ENCODE data around the gene HPSE2.

Gene HPSE2

GRCh38 chr10:98620503-98620902 is 615.1 kb downstream of the HPSE2 start:
- no peak for DNase-seq (ENCODE audit: low spot score)

DNA sequence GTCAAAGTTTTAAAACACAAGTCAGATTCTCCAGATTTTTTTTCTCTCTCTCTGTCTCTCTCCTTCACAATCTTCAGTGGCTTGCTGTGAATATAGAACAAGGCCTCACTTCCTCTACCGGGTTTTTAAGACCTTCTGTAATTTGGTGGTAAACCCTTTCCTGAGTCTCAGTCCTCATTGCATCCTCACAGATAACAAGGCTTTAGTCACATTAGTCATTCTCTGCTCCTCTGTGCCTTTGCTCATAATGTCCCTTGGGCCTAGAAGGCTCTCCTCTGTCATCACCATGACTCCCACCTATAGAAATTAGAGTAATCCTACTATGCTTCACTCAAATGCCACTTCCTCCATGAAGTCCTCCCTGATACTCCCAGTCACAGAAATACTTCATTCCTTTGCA is 616.2 kb downstream of the HPSE2 start:
- no peak for DNase-seq (ENCODE audit: low spot score)

DNA sequence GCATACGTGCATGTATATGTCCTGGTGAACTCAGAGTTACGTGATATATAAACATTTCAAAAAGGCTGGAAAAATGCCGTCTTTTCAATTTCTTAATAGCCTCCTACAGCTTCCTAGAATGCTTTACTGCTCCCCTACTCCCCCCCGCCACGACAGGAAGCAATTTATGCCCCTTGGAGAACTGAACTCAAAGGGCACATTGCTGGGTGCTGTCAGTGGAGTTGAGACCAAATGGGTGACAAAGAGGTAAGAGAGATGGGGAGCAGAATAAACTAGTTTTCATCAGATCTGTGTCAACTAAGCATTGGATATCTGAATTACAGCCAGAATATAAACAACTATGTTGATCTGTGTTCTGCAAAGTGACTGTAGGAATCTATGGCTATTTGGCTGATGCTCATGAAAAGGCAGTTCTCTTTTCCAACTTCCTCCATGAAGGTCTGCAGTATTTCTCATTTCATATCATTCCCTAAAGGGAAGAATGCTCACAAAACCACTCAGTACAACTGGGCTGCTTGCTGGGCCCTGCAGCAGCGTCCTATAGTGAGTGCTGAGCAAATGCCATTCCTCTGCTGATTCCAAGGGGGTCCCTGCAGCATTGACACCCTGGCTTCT is 617.6 kb downstream of the HPSE2 start:
- DNase-seq (ENCODE audit: low spot score), result no peak

GRCh38 chr10:98613446-98613845 is 622.2 kb downstream of the HPSE2 start:
- DNase-seq (ENCODE audit: low spot score), result no peak

- DNase-seq (ENCODE audit: low spot score), result peak; percentile 2
These were observed 624.2 kb downstream of the HPSE2 start for GRCh38 chr10:98611436-98611835.

GRCh38 chr10:98610836-98611235 is 624.8 kb downstream of the HPSE2 start:
- DNase-seq (ENCODE audit: low spot score), result no peak

GRCh38 chr10:98610301-98610700 is 625.4 kb downstream of the HPSE2 start:
- DNase-seq (ENCODE audit: low spot score), result no peak

- DNase-seq (ENCODE audit: low spot score), result no peak
These were observed 626.4 kb downstream of the HPSE2 start for GRCh38 chr10:98609265-98609664.

- no peak for DNase-seq (ENCODE audit: low spot score)
These were observed 627.2 kb downstream of the HPSE2 start for GRCh38 chr10:98608411-98608810.

GRCh38 chr10:98602224-98602623 is 633.4 kb downstream of the HPSE2 start:
- no peak for DNase-seq (ENCODE audit: low spot score)

- DNase-seq (ENCODE audit: low spot score), result no peak
These were observed 636.5 kb downstream of the HPSE2 start for GRCh38 chr10:98599032-98599610.

DNA sequence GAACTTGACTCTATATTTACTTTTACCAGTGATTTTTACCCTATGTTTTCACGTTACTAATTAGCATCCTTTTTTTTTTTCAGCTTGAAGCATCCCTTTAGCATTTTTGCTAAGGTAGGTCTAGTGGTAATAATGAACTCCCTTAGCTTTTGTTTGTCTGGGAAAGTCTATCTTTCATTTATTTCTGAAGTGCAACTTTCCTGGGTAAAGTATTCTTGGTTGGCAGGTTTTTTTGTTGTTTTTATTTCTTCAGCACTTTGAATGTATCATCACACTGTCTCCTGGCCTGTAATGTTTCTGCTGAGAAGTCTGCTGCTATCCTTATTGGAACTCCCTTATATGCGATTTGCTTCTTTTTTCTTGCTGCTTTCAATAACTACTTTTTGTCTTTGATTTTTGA is 639.2 kb downstream of the HPSE2 start:
- DNase-seq (ENCODE audit: low spot score), result no peak

DNA sequence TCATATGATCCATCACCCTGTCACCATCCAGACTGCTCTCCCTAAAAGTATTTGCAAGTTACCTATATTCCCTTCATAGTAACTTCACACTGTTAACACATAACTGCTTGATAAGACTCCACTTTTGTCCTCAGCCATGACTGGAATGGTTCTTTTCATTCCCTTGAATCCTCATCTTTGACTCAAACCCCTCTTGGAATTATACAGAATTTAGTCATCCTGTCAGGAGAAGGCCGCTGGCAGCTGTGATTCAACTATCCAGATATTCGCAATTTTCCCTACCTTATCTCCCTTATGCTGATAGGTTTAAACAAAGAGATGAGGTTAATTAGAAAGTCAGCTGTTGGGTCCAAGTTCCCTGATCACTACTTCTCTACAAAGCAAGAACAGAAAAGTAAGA is 646.0 kb downstream of the HPSE2 start:
- no peak for DNase-seq (ENCODE audit: low spot score)

DNA sequence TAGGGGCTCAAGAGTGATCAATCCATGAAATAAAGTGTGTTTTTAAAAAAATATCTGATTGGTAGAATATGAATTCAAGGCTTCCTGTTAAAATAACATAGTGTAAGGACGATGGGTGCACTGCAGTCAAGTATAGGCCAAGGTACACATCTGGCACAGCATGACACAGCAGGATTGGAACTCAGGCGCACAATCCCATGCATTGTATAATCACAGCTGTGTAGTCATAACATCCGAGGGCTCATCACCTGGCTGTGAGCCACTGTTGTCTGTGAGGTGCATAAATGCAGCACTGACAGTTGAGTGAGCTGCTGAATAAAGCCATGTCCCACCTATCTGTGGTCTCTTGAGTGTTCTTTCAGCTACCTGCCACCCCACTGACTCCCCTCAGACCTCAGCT is 646.6 kb downstream of the HPSE2 start:
- DNase-seq (ENCODE audit: low spot score), result no peak

DNA sequence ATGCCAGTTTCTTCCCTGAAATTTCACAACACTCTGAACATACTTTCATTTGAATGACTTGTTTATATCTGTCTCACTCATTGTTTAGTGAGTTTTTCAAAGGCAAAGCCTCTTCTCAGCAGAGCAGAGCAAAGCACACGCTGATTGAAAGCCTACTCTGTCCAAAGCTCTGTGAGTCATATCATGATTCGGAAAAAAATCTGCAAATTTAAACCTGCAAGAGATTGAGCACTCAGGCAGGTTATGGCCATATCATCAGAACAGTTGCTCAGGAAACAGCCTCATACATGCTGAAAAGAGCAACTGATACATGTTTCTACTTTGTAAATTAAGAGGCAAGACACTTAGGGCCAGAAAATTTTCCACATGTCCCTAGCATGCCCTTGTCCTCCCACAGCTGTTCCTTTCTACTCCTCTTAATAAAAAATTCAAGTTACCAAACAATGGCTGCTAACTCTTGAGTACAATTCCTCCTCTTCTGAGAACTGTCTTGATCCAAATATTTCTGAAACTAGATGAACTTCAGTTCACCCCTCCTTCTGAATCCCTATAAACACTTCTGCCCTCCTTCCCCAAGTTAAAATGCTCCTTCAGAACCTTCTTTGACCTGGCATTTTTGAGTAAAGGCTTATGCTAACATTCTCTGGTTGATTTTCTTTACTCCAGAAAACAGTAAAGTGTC is 648.4 kb downstream of the HPSE2 start:
- DNase-seq (ENCODE audit: low spot score), result no peak

- no peak for DNase-seq (ENCODE audit: low spot score)
These were observed 649.6 kb downstream of the HPSE2 start for GRCh38 chr10:98586096-98586495.

DNA sequence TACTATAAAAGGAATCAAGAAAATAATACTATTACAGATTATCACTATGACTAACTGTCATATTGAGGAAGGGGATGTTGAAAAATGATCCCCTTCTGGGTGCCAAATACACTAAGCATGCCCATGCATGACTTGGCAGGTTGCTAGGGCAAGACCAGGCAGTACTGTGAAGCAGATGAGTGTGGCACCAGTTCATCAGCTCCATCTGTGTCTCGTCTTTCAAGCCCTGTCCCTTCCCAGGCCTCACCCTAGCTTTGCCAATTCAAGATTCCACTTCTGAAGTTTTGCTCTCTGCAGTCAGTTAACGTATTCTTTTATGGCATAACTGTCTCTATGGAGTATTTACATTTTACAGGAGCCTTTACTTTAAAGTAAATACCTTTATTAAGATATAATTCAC is 653.3 kb downstream of the HPSE2 start:
- no peak for DNase-seq (ENCODE audit: low spot score)

GRCh38 chr10:98577578-98577977 is 658.1 kb downstream of the HPSE2 start:
- DNase-seq (ENCODE audit: low spot score), result no peak

GRCh38 chr10:98577168-98577567 is 658.5 kb downstream of the HPSE2 start:
- DNase-seq (ENCODE audit: low spot score), result no peak

DNA sequence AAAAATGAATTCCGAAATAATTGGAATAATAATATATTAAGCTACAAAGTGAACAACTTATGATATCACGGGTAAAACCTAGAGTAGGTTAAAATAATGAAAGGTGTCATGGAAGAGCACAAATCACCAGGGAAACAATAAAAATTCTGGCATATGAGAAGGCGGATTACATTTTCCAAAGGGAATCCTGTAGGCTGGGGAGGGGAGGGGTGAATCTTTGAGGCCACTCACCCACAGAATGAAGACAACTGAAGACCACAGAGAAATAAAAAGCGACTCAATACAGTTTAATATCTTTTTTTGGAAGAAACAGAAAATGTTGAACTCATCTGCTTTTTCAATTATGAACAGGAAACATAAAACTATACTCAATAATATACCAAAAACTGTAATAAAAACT is 659.6 kb downstream of the HPSE2 start:
- DNase-seq (ENCODE audit: low spot score), result no peak

DNA sequence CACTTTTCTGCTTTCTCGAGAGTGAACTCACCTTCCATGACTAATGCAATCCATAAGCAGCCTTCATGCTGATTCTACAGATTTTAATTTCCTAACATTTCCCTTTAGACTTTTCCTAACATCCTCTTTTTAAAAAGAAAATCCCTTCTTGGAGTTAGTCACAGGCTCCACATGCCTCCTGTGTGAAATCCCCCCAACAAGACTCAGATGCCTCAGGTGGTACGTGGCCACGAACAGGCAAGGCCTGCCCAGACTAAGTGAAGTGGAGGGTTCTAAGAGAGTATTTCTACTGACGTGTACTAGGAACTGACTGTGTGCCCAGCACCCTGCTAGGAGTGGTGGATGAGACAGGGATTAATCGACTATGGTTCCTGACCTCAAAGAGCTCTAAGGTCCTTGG is 663.1 kb downstream of the HPSE2 start:
- no peak for DNase-seq (ENCODE audit: low spot score)

DNA sequence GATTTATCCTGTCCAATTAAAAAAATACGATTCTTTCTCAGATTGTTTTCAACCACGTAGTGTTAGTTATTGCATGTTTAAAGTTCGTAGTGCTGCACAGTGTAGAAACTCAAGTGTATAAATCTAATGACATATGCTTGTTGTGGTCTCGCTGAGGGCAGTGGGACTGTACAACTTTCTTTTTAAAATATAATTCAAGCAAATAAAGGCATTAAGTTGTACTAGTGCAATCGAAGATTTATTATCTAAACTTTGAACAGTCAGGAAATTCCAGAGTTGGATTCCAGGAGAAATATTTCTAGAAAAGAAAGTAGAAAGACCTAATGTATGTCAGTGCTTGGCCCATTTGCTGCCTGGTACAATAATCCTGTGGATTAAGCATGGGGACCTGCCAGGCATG is 664.8 kb downstream of the HPSE2 start:
- no peak for DNase-seq (ENCODE audit: low spot score)

- DNase-seq (ENCODE audit: low spot score), result no peak
These were observed 665.8 kb downstream of the HPSE2 start for GRCh38 chr10:98569853-98570252.

DNA sequence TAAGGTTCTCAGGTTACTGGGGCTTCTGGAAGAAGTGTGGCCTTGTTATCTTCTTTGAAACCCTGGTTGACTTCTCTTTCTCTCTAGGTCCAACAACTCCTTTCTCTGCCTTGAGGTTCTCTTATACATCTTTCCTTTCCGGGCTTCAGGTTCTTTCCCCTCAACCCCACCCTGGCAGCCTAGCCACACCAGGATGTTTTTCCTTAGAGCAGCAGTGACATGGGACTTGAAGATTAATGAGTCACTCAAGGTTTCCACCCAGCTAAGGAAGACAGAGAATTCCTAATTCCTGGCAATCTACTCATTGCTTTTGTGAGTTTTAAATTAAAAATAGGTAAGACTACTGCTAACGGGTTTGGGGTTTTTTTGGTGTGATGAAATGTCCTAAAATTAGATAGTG is 667.1 kb downstream of the HPSE2 start:
- DNase-seq (ENCODE audit: low spot score), result no peak

All from LoVo (cell line).